Ovary (tissue), 9 donors: ENCODE measurements around the gene CALML5. TPM values are rescaled to one million over a fixed set of nuclear protein-coding genes. Genes with fewer than 3 reads are reported as not detected.
A peak's percentile ranks its signal among the peaks of the same experiment; 100 is the strongest.

Experiments used
- DNase-seq, 5 donors: peaks; one replicate each; pipeline ENCODE4 v3.0.0-alpha.2; 2019 to 2020
- H3K27ac ChIP-seq, 2 donors: fragments of 200-600 bp; one replicate each; pipeline versions ENCODE4 v1.5.1 to v1.8.0; 2019 to 2022
- H3K27me3 ChIP-seq: fragments of 200-600 bp; one replicate; pipeline ENCODE4 v1.8.0; 2022
- H3K36me3 ChIP-seq: fragments of 200-600 bp; sonication (generic); one replicate; pipeline ENCODE4 v1.5.1; 2019
- H3K4me1 ChIP-seq: one replicate; pipeline ENCODE4 v1.8.1; 2013; ENCODE audit warnings: mild to moderate bottlenecking, moderate library complexity; ENCODE audit not compliant: insufficient read depth
- H3K4me3 ChIP-seq: fragments of 200-600 bp; sonication (generic); one replicate; pipeline ENCODE4 v1.5.1; 2017
- H3K9me3 ChIP-seq, 2 donors: fragments of 200-600 bp in 1 of 2; sonication (generic) in 1 of 2; one replicate each; pipeline versions ENCODE4 v1.5.1 to v1.8.1; 2013 to 2019; ENCODE audit warnings: mild to moderate bottlenecking in 1 of 2, moderate library complexity in 1 of 2
- CTCF ChIP-seq, 3 donors: fragments of 450-650 bp in 2 of 3; fragments of 200-600 bp in 1 of 3; IDR thresholded peaks; one replicate each; pipeline versions ENCODE4 v1.5.1 to v1.8.0; 2016 to 2022; ENCODE audit warnings: antibody characterized with exemption in 3 of 3, mild to moderate bottlenecking in 1 of 3
- EP300 ChIP-seq: sonication (generic); formaldehyde crosslinking; IDR thresholded peaks from one replicate; pipeline ENCODE4 v1.6.1; 2017; ENCODE audit warnings: antibody characterized with exemption
- POLR2A ChIP-seq: fragments of 450-650 bp; IDR thresholded peaks from one replicate; pipeline ENCODE4 v1.6.1; 2017; ENCODE audit warnings: antibody characterized with exemption, mild to moderate bottlenecking, moderate library complexity
- WGBS, 3 donors: extraction: QIAGEN DNeasy Blood & Tissue Kit in 1 of 3; methylation state at CpG; one replicate each; pipeline versions ENCODE4 v1.1.5 to v1.1.7; 2013 to 2017; 5-methylcytosine and 5-hydroxymethylcytosine counted together
- intact Hi-C, 4 donors: fragments of 100-400 bp; cut with DNase I; formaldehyde crosslinking; loops; one replicate each; pipeline versions ENCODE4 v1.11.0 to v1.15.1; 2022 to 2023
- polyA plus RNA-seq, 2 donors: library from polyadenylated mRNA; stranded (reverse); fragments of 200-250 nt in 1 of 2; fragments of 350-450 nt in 1 of 2; fragmentation: Illumina TruSeq in 1 of 2; extraction: RNeasy Lipid Tissue Mini Kit (QIAGEN cat#74804) in 1 of 2; gene quantifications; one replicate each; pipeline ENCODE4 v1.2.3, GENCODE V29; 2013 to 2014
- total RNA-seq, 7 donors: library from RNA; depleted of rRNA in 2 of 7; stranded (reverse); fragments of >200 nt in 2 of 7; fragmentation: NEBNext Ultra II Directional in 3 of 7; extraction: Animal tissue kit (Norgen Biotek cat#: 25700) in 3 of 7; gene quantifications; one replicate each; pipeline versions ENCODE4 v1.1.0 to v1.2.4, GENCODE V29; 2016 to 2023
- donor health status: DM: no; HTN: no; CAD: no; lungs with moderate emphysema.
- donor health status: DM: no; HTN: no; CAD: no.
- donor health status: Bipolar disorder and iron deficiency.
- donor health status: DM: yes; HTN: yes; CAD: no.
- donor health status: DM: no; HTN: no; CAD: no.
- donor health status: DM: yes; HTN: yes; CAD: no.

The CALML5 gene
- total and polyA plus RNA-seq, 9 donors, result 1.7 TPM; not detected in 8

DNA sequence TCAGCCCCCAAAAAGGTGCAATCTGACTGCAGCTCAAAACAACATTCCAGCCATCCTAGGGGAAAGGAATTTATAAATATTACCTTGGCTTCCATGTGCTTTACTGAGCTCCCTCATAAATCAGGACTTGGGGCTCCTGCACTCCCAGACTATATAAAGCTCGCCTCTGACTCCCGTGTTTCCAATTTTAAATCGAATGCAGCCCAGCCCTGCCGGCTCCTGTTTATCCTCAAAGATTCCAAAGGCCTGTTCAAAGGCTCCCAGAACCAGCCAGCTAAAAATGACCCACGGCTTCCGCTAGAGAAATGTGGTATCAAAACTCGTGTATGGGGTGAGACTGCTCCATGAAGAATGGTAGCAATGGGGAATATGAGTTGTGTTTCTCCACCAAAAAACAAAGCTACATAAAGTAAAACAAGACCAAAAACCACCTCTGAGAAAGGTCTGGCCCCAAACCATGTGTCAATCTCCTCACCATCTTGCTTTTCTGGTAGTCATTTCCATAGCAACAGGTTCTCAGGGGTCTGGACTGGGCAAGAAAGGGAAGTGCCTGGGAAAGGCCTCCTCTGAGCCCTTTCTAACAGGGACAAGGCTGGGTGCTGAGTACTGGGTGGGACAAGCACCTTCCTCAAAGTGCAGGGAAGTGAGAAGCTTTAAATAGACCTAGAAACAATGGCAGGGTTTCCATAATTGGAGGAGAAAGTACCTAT, 30.5 kb upstream of the CALML5 start:
- TF ChIP-seq CTCF (IDR thresholded peaks at IDR 0.05), result no peak
- TF ChIP-seq EP300, result no peak
- TF ChIP-seq POLR2A, result no peak
- WGBS, 3 donors, result 48 to 56% (median 54%) methylated on average over 7 of the region's 7 CpGs

GRCh38 chr10:5528989-5529701, 29.8 kb upstream of the CALML5 start:
- no peak overlapping the region for H3K27ac ChIP-seq
- no peaks in the 10 kb centered on the region for H3K36me3 ChIP-seq
- H3K9me3 ChIP-seq, result no peaks in the 10 kb centered on the region
- 78 to 87% (median 84%) methylated on average over 11 of the region's 11 CpGs for WGBS, 3 donors
- no peak for TF ChIP-seq CTCF (IDR thresholded peaks at IDR 0.05)
- no peak for TF ChIP-seq EP300
- TF ChIP-seq POLR2A, result no peak
- intact Hi-C loops, result no loop called here
- no peaks in the 10 kb centered on the region for H3K4me1 ChIP-seq
- DNase-seq, result no peak
- H3K27me3 ChIP-seq, result no peaks in the 10 kb centered on the region
- H3K4me3 ChIP-seq, result no peak overlapping the region

More for the DNA sequence above, 30.5 kb upstream of the CALML5 start:
- no peaks in the 10 kb centered on the region for H3K36me3 ChIP-seq
- DNase-seq, result no peak
- H3K9me3 ChIP-seq, result no peaks in the 10 kb centered on the region
- no peak overlapping the region for H3K4me3 ChIP-seq
- peaks cover 2% of the 10 kb centered on the region for H3K4me1 ChIP-seq
- intact Hi-C loops, result loop anchor here in 2 of 4 donors (5.0 to 10.0 kb wide), 2 partner anchors 92 to 95 kb away; no protein-coding TSS in a partner anchor
- no peaks in the 10 kb centered on the region for H3K27me3 ChIP-seq
- no peak overlapping the region for H3K27ac ChIP-seq

DNA sequence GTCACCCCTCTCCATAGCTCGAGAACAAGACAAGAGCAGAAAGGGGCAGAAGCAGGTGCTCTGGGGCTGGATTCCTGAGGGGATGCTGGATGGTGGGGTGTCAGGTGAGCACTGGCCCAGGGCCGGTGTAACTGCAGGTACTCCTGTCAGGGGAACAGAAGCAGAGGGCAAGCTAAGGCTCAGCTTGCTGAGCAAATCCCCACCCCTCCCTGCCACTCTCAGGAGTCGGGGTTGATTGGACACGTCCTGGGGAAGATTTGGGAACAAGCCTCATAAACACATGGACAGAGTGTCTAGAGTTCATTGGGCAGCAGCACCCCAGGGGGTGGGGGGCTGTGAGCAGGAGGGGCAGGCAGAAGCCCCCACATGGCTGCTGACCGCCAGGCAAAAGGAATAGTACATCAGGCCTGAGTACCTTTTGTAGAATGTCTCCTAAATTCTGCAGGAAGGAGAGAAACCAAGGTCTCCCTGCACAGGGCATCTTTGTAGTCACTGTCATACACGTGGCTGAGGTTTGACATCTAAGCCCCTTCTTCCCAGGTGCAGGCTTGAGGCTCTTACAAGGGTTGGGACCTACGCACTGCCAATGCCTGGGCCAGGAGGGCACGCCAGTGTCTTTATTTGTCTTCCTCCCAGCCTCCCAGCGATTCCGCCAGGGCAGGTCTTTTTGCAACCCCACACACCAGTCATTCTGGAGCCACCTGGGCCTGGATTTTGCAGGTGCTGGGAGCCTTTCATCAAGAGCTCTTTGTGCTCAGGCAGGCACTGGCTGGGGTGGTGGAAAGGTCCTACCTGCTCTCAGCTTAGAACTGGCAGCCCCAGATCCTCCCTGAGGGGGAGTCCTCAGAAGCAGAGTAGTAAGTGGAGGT, 28.2 kb upstream of the CALML5 start:
- no peak overlapping the region for H3K4me3 ChIP-seq
- intact Hi-C loops, result no loop called here
- no peaks in the 10 kb centered on the region for H3K9me3 ChIP-seq
- DNase-seq, result peak in 2 of 5 donors; percentile 12 to 29
- H3K36me3 ChIP-seq, result no peaks in the 10 kb centered on the region
- TF ChIP-seq EP300 (no peak), POLR2A (no peak), CTCF (IDR thresholded peaks at IDR 0.05) (no peak)
- no peaks in the 10 kb centered on the region for H3K27me3 ChIP-seq
- no peak overlapping the region for H3K27ac ChIP-seq
- no peaks in the 10 kb centered on the region for H3K4me1 ChIP-seq
- 83 to 91% (median 89%) methylated on average over 10 of the region's 10 CpGs for WGBS, 3 donors

GRCh38 chr10:5526691-5527331, 27.4 kb upstream of the CALML5 start:
- Histone ChIP-seq H3K36me3 (no peaks in the 10 kb centered on the region), H3K4me3 (no peak overlapping the region), H3K27ac (no peak overlapping the region), H3K9me3 (no peaks in the 10 kb centered on the region), H3K4me1 (no peaks in the 10 kb centered on the region), H3K27me3 (no peaks in the 10 kb centered on the region)
- DNase-seq, result peak in 1 of 5 donors; percentile 8
- 88 to 96% (median 92%) methylated on average over 8 of the region's 8 CpGs for WGBS, 3 donors
- intact Hi-C loops, result no loop called here
- TF ChIP-seq POLR2A, result no peak
- TF ChIP-seq EP300, result no peak
